Purkinje cell (primary cell): ENCODE data around the gene FASTKD3. TPM values are rescaled to one million over a fixed set of nuclear protein-coding genes. Genes with fewer than 3 reads are reported as not detected.

Experiments
- polyA plus RNA-seq: library from polyadenylated mRNA; unstranded; fragments of >200 nt; fragmentation: Nextera tagmentation; gene quantifications from 2 replicates; pipeline ENCODE4 v1.2.1, GENCODE V29; 2014

The FASTKD3 gene, protein sequence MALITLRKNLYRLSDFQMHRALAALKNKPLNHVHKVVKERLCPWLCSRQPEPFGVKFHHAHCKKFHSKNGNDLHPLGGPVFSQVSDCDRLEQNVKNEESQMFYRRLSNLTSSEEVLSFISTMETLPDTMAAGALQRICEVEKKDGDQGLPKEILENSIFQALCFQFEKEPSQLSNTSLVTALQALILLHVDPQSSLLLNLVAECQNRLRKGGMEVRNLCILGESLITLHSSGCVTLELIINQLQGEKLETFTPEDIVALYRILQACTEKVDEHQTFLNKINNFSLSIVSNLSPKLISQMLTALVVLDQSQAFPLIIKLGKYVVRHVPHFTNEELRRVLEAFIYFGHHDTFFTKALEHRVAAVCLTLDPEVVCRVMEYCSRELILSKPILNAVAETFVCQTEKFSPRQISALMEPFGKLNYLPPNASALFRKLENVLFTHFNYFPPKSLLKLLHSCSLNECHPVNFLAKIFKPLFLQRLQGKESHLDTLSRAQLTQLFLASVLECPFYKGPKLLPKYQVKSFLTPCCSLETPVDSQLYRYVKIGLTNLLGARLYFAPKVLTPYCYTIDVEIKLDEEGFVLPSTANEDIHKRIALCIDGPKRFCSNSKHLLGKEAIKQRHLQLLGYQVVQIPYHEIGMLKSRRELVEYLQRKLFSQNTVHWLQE
- 11.4 and 29.4 TPM in 2 replicates for polyA plus RNA-seq

DNA sequence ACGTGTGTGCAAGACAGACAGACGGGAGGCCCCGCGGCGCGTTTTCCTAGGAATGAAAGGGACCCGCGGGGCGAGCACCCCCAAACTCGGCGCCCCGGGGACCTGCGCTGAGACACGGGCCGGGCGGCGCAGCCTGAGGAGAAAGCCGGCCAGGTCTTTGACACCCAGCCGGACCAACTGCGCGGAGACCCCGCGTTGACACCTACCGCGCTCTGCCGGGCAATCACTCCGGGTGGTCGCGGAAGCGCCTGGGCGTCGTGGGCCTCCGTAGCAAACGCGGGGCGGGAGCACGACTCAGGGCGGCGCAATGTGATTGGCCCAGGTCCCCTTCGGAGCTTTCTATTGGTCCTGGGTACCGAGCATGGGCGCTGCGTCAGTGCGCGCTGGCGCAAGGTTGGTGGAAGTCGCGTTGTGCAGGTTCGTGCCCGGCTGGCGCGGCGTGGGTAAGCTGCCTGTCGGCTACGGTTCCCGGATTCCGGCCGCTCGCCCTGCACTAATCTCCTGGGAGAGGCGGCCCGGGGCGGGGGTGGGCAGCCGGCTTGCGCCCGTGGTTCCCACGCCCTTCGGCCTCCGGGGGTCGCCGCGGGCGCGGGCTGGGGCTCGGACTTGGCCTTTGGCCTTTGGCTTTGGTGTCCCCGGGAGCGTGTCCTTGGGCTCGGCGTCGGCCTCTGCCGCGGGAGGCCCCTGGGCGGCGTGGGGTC is at the start of gene FASTKD3, which contains the start of gene MTRR:
FASTKD3 (minus strand) TSS at position 259 of the 701 bp plus-strand sequence. CDS start 948 bp downstream, outside the sequence.
MTRR (plus strand) TSS at position 376 of the 701 bp plus-strand sequence. CDS start 1,647 bp downstream, outside the sequence.

DNA sequence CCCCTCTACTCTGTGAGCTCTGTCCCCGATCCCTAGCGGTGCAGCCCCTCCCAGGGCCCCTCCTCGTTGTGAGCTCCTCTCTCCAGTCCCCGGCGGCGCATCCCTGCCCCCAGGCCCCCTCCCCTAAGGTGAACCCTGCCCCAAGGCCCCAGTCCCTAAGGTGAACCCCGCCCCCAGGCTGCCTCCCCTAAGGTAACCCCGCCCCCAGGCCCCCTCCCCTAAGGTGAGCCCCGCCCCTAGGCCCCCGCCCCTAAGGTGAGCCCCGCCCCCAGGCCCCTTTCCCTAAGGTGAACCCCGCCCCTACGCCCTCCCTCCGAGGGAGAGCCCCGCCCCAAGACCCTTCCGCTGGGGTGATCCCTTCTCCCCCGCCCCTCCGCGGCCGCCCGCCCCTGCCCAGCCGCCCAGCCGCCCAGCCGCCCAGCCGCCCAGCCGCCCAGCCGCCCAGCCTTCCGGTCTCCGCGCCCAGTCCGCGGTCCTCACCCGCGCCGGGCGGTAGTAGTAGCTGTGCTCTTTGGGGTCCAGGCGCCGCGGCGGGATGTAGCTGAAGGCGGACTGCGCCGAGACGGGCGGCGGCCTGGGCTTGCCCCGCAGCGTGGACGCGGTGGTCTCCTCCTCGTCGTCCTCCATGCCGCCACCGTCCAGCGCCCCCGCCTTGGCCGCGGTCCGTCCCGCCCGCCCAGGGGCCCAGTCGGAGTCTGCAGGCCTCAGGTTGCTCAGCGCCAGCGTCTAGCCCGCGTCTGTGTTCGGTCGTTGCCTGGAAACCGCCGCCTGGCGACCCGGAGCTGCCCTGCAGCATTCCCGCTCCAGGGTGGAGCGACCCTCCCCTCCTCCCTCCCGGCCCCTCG is 18.2 kb downstream of the FASTKD3 start, which contains the start of gene CFAP90:
CFAP90 (minus strand) TSS at position 739 of the 845 bp plus-strand sequence; CDS start at position 627, 112 bp downstream.

Other genes starting within 250 kb of the FASTKD3 start
- gene CFAP90, start 17.9 kb downstream of the FASTKD3 start, polyA plus RNA-seq, result 4.6 and 6.3 TPM in 2 replicates
- 16.2 and 16.4 TPM in 2 replicates for gene MTRR, start 117 bp upstream of the FASTKD3 start, polyA plus RNA-seq